GM12878 (cell line): ENCODE results near the gene NLRC3. TPM values are rescaled to one million over a fixed set of nuclear protein-coding genes. Genes with fewer than 3 reads are reported as not detected.

Source experiments
- CBFB ChIP-seq: IDR thresholded peaks from 2 replicates; pipeline ENCODE4 v1.6.1; 2016; ENCODE audit warnings: antibody characterized with exemption, low read depth
- E2F8 ChIP-seq: fragments of 450-650 bp; IDR thresholded peaks from 2 replicates; pipeline ENCODE4 v1.6.1; 2018; ENCODE audit warnings: mild to moderate bottlenecking, low read depth, moderate library complexity; ENCODE audit not compliant: partially characterized antibody
- HCFC1 ChIP-seq: fragments of 150-350 bp; IDR thresholded peaks from 2 replicates; pipeline ENCODE4 v1.6.1; 2014; ENCODE audit warnings: low read length
- IRF4 ChIP-seq: IDR thresholded peaks from 2 replicates; pipeline ENCODE4 v1.6.1; 2011; ENCODE audit warnings: low read depth, low read length
- KLF5 ChIP-seq: fragments of 450-650 bp; IDR thresholded peaks from 2 replicates; pipeline ENCODE4 v1.6.1; 2014; ENCODE audit warnings: mild to moderate bottlenecking; ENCODE audit not compliant: partially characterized antibody
- MTA3 ChIP-seq: IDR thresholded peaks from 2 replicates; pipeline ENCODE4 v1.6.1; 2012; ENCODE audit warnings: low read length, inconsistent platforms, borderline replicate concordance
- POLR2A ChIP-seq: IDR thresholded peaks from 2 replicates; pipeline ENCODE4 v1.6.1; 2011; ENCODE audit warnings: low read depth, mild to moderate bottlenecking, low read length
- RELB ChIP-seq: fragments of 450-650 bp; IDR thresholded peaks from 2 replicates; pipeline ENCODE4 v1.6.1; 2017; ENCODE audit warnings: low read depth, mild to moderate bottlenecking, moderate library complexity
- RUNX3 ChIP-seq: IDR thresholded peaks from 2 replicates; pipeline ENCODE4 v1.6.1; 2012; ENCODE audit warnings: low read length, inconsistent platforms
- SRF ChIP-seq, 2 experiments: IDR thresholded peaks; 2 replicates each; pipeline ENCODE4 v1.6.1; 2011; ENCODE audit warnings: low read depth in 2 of 2, low read length in 2 of 2, mild to moderate bottlenecking in 1 of 2, moderate library complexity in 1 of 2
- ZNF687 ChIP-seq: fragments of 450-650 bp; IDR thresholded peaks from 2 replicates; pipeline ENCODE4 v1.6.1; 2017; ENCODE audit warnings: mild to moderate bottlenecking, moderate library complexity
- polyA plus RNA-seq, 11 experiments: library from polyadenylated mRNA; depleted of rRNA in 4 of 11; unstranded in 6 of 11; stranded (reverse) in 5 of 11; fragments of >200 nt; fragmentation: Nextera tagmentation in 4 of 11; fragmentation: Illumina TruSeq in 1 of 11; extraction: Ambion mirVana in 4 of 11; extraction: Trizol in 1 of 11; gene quantifications; 1 replicate in 1 of 11; 2 replicates in 10 of 11; pipeline versions ENCODE4 v1.2.1 to v1.2.3, GENCODE V29; 2011 to 2016; ENCODE audit warnings: inconsistent platforms in 2 of 11, missing spikeins in 2 of 11, low read depth in 1 of 11
- total RNA-seq, 4 experiments: library from RNA; depleted of rRNA in 3 of 4; stranded (reverse); fragments of >200 nt in 3 of 4; fragmentation: Illumina TruSeq in 1 of 4; extraction: Trizol in 1 of 4; gene quantifications; 2 replicates each; pipeline versions ENCODE4 v1.2.1 to v1.2.3, GENCODE V29; 2013 to 2021

The NLRC3 gene
- total and polyA plus RNA-seq, 10 of the 15 experiments (the other 5 are each of a cell fraction or from before 2014, with no cell fraction given), result 2.2 to 17.8 (median 7.6) TPM

- TF ChIP-seq ZNF687 (no peak), IRF4 (no peak), E2F8 (no peak), RUNX3 (no peak), HCFC1 (no peak), POLR2A (no peak), CBFB (no peak), KLF5 (no peak), MTA3 (no peak), SRF (IDR thresholded peaks at IDR 0.05; ENCODE audit: low read depth in 2 of 2, low read length in 2 of 2) (no peak), RELB (no peak)
- TF ChIP-seq, all 136 proteins: peak for 0
Measured at GRCh38 chr16:3595110-3595486, 17.9 kb upstream of the NLRC3 start (continued).
